ENCODE results near the gene GRIN2C. TPM values are rescaled to one million over a fixed set of nuclear protein-coding genes. Genes with fewer than 3 reads are reported as not detected.

GRIN2C gene
- total RNA-seq, 6 donors from 2014 or later: 0.17 TPM; not detected in 5

GRCh38 chr17:74852237-74853047, 7.2 kb downstream of the GRIN2C start:
- Histone ChIP-seq H3K27me3 (peaks cover 0 to 24% (median 11%) of the 10 kb centered on the region in 4 donors), H3K27ac (no peak overlapping the region), H3K4me3 (peak overlapping the region in 1 of 4 donors; percentile 17), H3K4me1 (peaks cover 3 to 14% (median 11%) of the 10 kb centered on the region in 4 donors), H3K9me3 (no peaks in the 10 kb centered on the region), H3K36me3 (no peaks in the 10 kb centered on the region)
- no peak for TF ChIP-seq POLR2A (IDR thresholded peaks at IDR 0.05)
- no peak for TF ChIP-seq CTCF (IDR thresholded peaks at IDR 0.05)
- no peak for TF ChIP-seq POLR2AphosphoS5 (IDR thresholded peaks at IDR 0.05)
- TF ChIP-seq EP300 (IDR thresholded peaks at IDR 0.05): no peak
- peak; percentile 38 to 84 for DNase-seq
- ATAC-seq (ENCODE audit: low FRiP score in 2 of 2): peak in 1 of 2 donors; percentile 25
- WGBS, 2 donors: 3 to 15% methylated on average over 11 to 56 of the region's 76 CpGs

GRCh38 chr17:74851612-74852236, 8.0 kb downstream of the GRIN2C start:
- H3K36me3 ChIP-seq: no peaks in the 10 kb centered on the region
- H3K9me3 ChIP-seq: no peaks in the 10 kb centered on the region
- no peak overlapping the region for H3K27ac ChIP-seq
- TF ChIP-seq POLR2A (IDR thresholded peaks at IDR 0.05) (no peak), EP300 (IDR thresholded peaks at IDR 0.05) (no peak), CTCF (IDR thresholded peaks at IDR 0.05) (no peak), POLR2AphosphoS5 (IDR thresholded peaks at IDR 0.05) (no peak)
- DNase-seq (peak in 1 of 2 donors; percentile 81), ATAC-seq (ENCODE audit: low FRiP score in 2 of 2) (no peak)
- H3K4me3 ChIP-seq: no peak overlapping the region
- peaks cover 0 to 24% (median 11%) of the 10 kb centered on the region in 4 donors for H3K27me3 ChIP-seq
- H3K4me1 ChIP-seq: peaks cover 3 to 14% (median 11%) of the 10 kb centered on the region in 4 donors
- WGBS, 2 donors: 68% methylated on average over 26 of the region's 29 CpGs; no CpG with 5 or more reads in 1 of the 2 donors

GRCh38 chr17:74850914-74851313, 8.8 kb downstream of the GRIN2C start:
- 48 to 58% methylated on average over 2 to 3 of the region's 3 CpGs for WGBS, 2 donors
- TF ChIP-seq POLR2A (IDR thresholded peaks at IDR 0.05): no peak
- TF ChIP-seq POLR2AphosphoS5 (IDR thresholded peaks at IDR 0.05): no peak
- TF ChIP-seq CTCF (IDR thresholded peaks at IDR 0.05): no peak
- no peak for TF ChIP-seq EP300 (IDR thresholded peaks at IDR 0.05)
- Histone ChIP-seq H3K27ac (no peak overlapping the region), H3K4me3 (no peak overlapping the region), H3K36me3 (no peaks in the 10 kb centered on the region), H3K4me1 (peaks cover 3 to 14% (median 11%) of the 10 kb centered on the region in 4 donors), H3K27me3 (peaks cover 0 to 24% (median 11%) of the 10 kb centered on the region in 4 donors), H3K9me3 (no peaks in the 10 kb centered on the region)
- ATAC-seq (ENCODE audit: low FRiP score in 2 of 2): no peak
- no peak for DNase-seq

GRCh38 chr17:74850310-74850709, 9.4 kb downstream of the GRIN2C start:
- ATAC-seq (ENCODE audit: low FRiP score in 2 of 2): no peak
- H3K4me1 ChIP-seq: peaks cover 3 to 14% (median 11%) of the 10 kb centered on the region in 4 donors
- WGBS, 2 donors: 85% methylated on average over 4 to 17 of the region's 17 CpGs
- peaks cover 0 to 24% (median 11%) of the 10 kb centered on the region in 4 donors for H3K27me3 ChIP-seq
- no peak overlapping the region for H3K4me3 ChIP-seq
- H3K36me3 ChIP-seq: no peaks in the 10 kb centered on the region
- no peaks in the 10 kb centered on the region for H3K9me3 ChIP-seq
- TF ChIP-seq POLR2AphosphoS5 (IDR thresholded peaks at IDR 0.05) (no peak), POLR2A (IDR thresholded peaks at IDR 0.05) (no peak), CTCF (IDR thresholded peaks at IDR 0.05) (no peak), EP300 (IDR thresholded peaks at IDR 0.05) (no peak)
- H3K27ac ChIP-seq: no peak overlapping the region
- no peak for DNase-seq

Measured in upper lobe of left lung (tissue), 6 donors.